ENCODE measurements around the gene SGSM2. TPM values are rescaled to one million over a fixed set of nuclear protein-coding genes. Genes with fewer than 3 reads are reported as not detected.
A peak's percentile ranks its signal among the peaks of the same experiment; 100 is the strongest.

The SGSM2 gene
- total and polyA plus RNA-seq, 2 experiments from 2014 or later = 13.7 to 52.4 TPM

- TF ChIP-seq EZH2 (IDR thresholded peaks at IDR 0.05; ENCODE audit: low read depth, unreplicated experiment) (no peak), CREB1 (CRISPR knock-in tag; IDR thresholded peaks at IDR 0.05; ENCODE audit: low read depth) (no peak), EZH2phosphoT487 (IDR thresholded peaks at IDR 0.05; ENCODE audit: unreplicated experiment) (no peak), CTCF (conservative IDR thresholded peaks at IDR 0.05; ENCODE audit: low read depth in 2 of 2) (no peak), NANOG (IDR thresholded peaks at IDR 0.05; ENCODE audit: borderline replicate concordance) (no peak), ZNF114 (CRISPR knock-in tag; IDR thresholded peaks at IDR 0.05) (no peak), POLR2AphosphoS5 (IDR thresholded peaks at IDR 0.05; ENCODE audit: low read depth) (no peak), ZNF331 (CRISPR knock-in tag; IDR thresholded peaks at IDR 0.05; ENCODE audit: low read depth) (no peak), STAT1 (IDR thresholded peaks at IDR 0.05; ENCODE audit: unreplicated experiment) (no peak), REST (IDR thresholded peaks at IDR 0.05; ENCODE audit: unreplicated experiment) (no peak), JUNB (IDR thresholded peaks at IDR 0.05; ENCODE audit: unreplicated experiment) (no peak)
- TF ChIP-seq, protein P1, sequence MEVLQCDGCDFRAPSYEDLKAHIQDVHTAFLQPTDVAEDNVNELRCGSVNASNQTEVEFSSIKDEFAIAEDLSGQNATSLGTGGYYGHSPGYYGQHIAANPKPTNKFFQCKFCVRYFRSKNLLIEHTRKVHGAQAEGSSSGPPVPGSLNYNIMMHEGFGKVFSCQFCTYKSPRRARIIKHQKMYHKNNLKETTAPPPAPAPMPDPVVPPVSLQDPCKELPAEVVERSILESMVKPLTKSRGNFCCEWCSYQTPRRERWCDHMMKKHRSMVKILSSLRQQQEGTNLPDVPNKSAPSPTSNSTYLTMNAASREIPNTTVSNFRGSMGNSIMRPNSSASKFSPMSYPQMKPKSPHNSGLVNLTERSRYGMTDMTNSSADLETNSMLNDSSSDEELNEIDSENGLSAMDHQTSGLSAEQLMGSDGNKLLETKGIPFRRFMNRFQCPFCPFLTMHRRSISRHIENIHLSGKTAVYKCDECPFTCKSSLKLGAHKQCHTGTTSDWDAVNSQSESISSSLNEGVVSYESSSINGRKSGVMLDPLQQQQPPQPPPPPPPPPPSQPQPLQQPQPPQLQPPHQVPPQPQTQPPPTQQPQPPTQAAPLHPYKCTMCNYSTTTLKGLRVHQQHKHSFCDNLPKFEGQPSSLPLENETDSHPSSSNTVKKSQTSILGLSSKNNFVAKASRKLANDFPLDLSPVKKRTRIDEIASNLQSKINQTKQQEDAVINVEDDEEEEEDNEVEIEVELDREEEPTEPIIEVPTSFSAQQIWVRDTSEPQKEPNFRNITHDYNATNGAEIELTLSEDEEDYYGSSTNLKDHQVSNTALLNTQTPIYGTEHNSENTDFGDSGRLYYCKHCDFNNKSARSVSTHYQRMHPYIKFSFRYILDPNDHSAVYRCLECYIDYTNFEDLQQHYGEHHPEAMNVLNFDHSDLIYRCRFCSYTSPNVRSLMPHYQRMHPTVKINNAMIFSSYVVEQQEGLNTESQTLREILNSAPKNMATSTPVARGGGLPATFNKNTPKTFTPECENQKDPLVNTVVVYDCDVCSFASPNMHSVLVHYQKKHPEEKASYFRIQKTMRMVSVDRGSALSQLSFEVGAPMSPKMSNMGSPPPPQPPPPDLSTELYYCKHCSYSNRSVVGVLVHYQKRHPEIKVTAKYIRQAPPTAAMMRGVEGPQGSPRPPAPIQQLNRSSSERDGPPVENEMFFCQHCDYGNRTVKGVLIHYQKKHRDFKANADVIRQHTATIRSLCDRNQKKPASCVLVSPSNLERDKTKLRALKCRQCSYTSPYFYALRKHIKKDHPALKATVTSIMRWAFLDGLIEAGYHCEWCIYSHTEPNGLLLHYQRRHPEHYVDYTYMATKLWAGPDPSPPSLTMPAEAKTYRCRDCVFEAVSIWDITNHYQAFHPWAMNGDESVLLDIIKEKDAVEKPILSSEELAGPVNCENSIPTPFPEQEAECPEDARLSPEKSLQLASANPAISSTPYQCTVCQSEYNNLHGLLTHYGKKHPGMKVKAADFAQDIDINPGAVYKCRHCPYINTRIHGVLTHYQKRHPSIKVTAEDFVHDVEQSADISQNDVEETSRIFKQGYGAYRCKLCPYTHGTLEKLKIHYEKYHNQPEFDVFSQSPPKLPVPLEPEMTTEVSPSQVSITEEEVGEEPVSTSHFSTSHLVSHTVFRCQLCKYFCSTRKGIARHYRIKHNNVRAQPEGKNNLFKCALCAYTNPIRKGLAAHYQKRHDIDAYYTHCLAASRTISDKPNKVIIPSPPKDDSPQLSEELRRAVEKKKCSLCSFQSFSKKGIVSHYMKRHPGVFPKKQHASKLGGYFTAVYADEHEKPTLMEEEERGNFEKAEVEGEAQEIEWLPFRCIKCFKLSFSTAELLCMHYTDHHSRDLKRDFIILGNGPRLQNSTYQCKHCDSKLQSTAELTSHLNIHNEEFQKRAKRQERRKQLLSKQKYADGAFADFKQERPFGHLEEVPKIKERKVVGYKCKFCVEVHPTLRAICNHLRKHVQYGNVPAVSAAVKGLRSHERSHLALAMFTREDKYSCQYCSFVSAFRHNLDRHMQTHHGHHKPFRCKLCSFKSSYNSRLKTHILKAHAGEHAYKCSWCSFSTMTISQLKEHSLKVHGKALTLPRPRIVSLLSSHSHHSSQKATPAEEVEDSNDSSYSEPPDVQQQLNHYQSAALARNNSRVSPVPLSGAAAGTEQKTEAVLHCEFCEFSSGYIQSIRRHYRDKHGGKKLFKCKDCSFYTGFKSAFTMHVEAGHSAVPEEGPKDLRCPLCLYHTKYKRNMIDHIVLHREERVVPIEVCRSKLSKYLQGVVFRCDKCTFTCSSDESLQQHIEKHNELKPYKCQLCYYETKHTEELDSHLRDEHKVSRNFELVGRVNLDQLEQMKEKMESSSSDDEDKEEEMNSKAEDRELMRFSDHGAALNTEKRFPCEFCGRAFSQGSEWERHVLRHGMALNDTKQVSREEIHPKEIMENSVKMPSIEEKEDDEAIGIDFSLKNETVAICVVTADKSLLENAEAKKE (CRISPR knock-in tag; IDR thresholded peaks at IDR 0.05) = no peak
- TF ChIP-seq, protein P2, sequence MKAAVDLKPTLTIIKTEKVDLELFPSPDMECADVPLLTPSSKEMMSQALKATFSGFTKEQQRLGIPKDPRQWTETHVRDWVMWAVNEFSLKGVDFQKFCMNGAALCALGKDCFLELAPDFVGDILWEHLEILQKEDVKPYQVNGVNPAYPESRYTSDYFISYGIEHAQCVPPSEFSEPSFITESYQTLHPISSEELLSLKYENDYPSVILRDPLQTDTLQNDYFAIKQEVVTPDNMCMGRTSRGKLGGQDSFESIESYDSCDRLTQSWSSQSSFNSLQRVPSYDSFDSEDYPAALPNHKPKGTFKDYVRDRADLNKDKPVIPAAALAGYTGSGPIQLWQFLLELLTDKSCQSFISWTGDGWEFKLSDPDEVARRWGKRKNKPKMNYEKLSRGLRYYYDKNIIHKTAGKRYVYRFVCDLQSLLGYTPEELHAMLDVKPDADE (IDR thresholded peaks at IDR 0.05) = no peak
- peak overlapping the region; percentile 18; the same call in 1 of the 2 replicates for H3K27ac Mint-ChIP-seq
- H3K4me3 ChIP-seq = no peak overlapping the region
- peaks cover 4% of the 10 kb centered on the region; the same call in 1 of the 3 replicates for H3K4me1 Mint-ChIP-seq
- H3K36me3 ChIP-seq (ENCODE audit: insufficient read depth) = no peaks in the 10 kb centered on the region
- no peaks in the 10 kb centered on the region; the same call in 1 of the 2 replicates for H4K20me1 ChIP-seq (replicated peaks; ENCODE audit: insufficient read depth)
- no peaks in the 10 kb centered on the region for H3K27me3 ChIP-seq (ENCODE audit: insufficient read depth)
- H3K4me2 ChIP-seq = no peak overlapping the region
- no peaks in the 10 kb centered on the region for H3K79me2 ChIP-seq (replicated peaks; ENCODE audit: insufficient read depth)
- no peak overlapping the region for H3K4me3 Mint-ChIP-seq
- DNase-seq (ENCODE audit: low spot score) (no peak), ATAC-seq (no peak)
- H2AFZ ChIP-seq = no peak overlapping the region
- H3K9me3 Mint-ChIP-seq = no peaks in the 10 kb centered on the region
- H3K9me2 ChIP-seq (ENCODE audit: insufficient read depth) = no peaks in the 10 kb centered on the region
- peaks cover 31% of the 10 kb centered on the region for H3K36me3 Mint-ChIP-seq (ENCODE audit: low read depth)
- no peaks in the 10 kb centered on the region for H3F3A ChIP-seq (replicated peaks; ENCODE audit: low read depth)
- no peaks in the 10 kb centered on the region for H3K4me1 ChIP-seq (ENCODE audit: insufficient read depth)
- H3K27ac ChIP-seq (ENCODE audit: low read depth) = no peak overlapping the region
- H3K27me3 Mint-ChIP-seq (ENCODE audit: insufficient read depth, low read depth, poor library complexity) = peaks cover 16% of the 10 kb centered on the region
These were observed 40.4 kb downstream of the SGSM2 start for GRCh38 chr17:2377659-2378058.
